PC-9 (cell line): Measurements from ENCODE around the gene CYP2E1. TPM values are rescaled to one million over a fixed set of nuclear protein-coding genes. Genes with fewer than 3 reads are reported as not detected.
"Not testable (repeated sequence)": the region's sequence is repeated elsewhere in the genome, so short reads cannot be mapped to it uniquely, and the experiment has no call there.

Experiments
- BruUV-seq: library from RNA; stranded (reverse); fragments of 400-500 nt; replicated peaks from 2 replicates; lab custom pipeline; 2021; lab: Mats Ljungman, UMichigan
- CTCF ChIA-PET: fragments of 300-600 bp; sonication (Branson Sonifier 250); formaldehyde crosslinking; loops from one replicate; lab custom pipeline; 2022; ENCODE audit warnings: antibody characterized with exemption; lab: Charles Lee
- POLR2A ChIA-PET: fragments of 300-600 bp; sonication (Branson Sonifier 250); formaldehyde crosslinking; loops from one replicate; lab custom pipeline; 2022; ENCODE audit warnings: antibody characterized with exemption; ENCODE audit not compliant: unreplicated experiment; lab: Charles Lee
- DNase-seq, 2 experiments: peaks; one replicate each; pipeline versions ENCODE4 v3.0.0 to v3.0.0-alpha.2; 2015 to 2022; ENCODE audit warnings: mixed read lengths in 1 of 2
- H2AFZ ChIP-seq: fragments of 200-600 bp; sonication (generic); 2 replicates; pipeline ENCODE4 v1.8.1; 2017; ENCODE audit warnings: antibody characterized with exemption
- H3F3A ChIP-seq: fragments of 200-600 bp; sonication (generic); 2 replicates; pipeline ENCODE4 v1.8.1; 2017; ENCODE audit warnings: antibody characterized with exemption, mild to moderate bottlenecking, low read depth; ENCODE audit not compliant: insufficient read depth
- H3K27ac ChIP-seq: fragments of 200-600 bp; sonication (generic); 2 replicates; pipeline ENCODE4 v1.6.1; 2016; ENCODE audit warnings: mixed run types
- H3K27me3 ChIP-seq: fragments of 200-600 bp; sonication (generic); 2 replicates; pipeline ENCODE4 v1.6.1; 2016; ENCODE audit warnings: low read depth, mixed run types; ENCODE audit not compliant: insufficient read depth
- H3K36me3 ChIP-seq: fragments of 200-600 bp; sonication (generic); 2 replicates; pipeline ENCODE4 v1.6.1; 2016; ENCODE audit warnings: low read depth, mixed run types
- H3K4me1 ChIP-seq: fragments of 200-600 bp; sonication (generic); replicated peaks from 2 replicates; pipeline ENCODE4 v1.6.1; 2016; ENCODE audit warnings: mixed run types; ENCODE audit not compliant: insufficient read depth
- H3K4me2 ChIP-seq: fragments of 200-600 bp; sonication (generic); 2 replicates; pipeline ENCODE4 v1.6.1; 2017; ENCODE audit warnings: mixed run types
- H3K4me3 ChIP-seq: fragments of 200-600 bp; sonication (generic); 2 replicates; pipeline ENCODE4 v1.6.1; 2016; ENCODE audit warnings: mixed run types
- H3K79me2 ChIP-seq: fragments of 200-600 bp; sonication (generic); 2 replicates; pipeline ENCODE4 v1.6.1; 2017; ENCODE audit warnings: low read depth, mixed run types
- H3K9me2 ChIP-seq: fragments of 200-600 bp; sonication (generic); 2 replicates; pipeline ENCODE4 v1.8.1; 2017; ENCODE audit warnings: mild to moderate bottlenecking; ENCODE audit not compliant: insufficient read depth
- H3K9me3 ChIP-seq: fragments of 200-600 bp; sonication (generic); 2 replicates; pipeline ENCODE4 v1.8.1; 2016; ENCODE audit warnings: low read depth; ENCODE audit not compliant: insufficient read depth
- H4K20me1 ChIP-seq: fragments of 200-600 bp; sonication (generic); 2 replicates; pipeline ENCODE4 v1.8.1; 2017; ENCODE audit not compliant: insufficient read depth
- EZH2 ChIP-seq: fragments of 200-600 bp; sonication (generic); IDR thresholded peaks from 2 replicates; pipeline ENCODE4 v1.8.0; 2017; ENCODE audit warnings: antibody characterized with exemption, low read depth
- intact Hi-C: fragments of 100-400 bp; cut with micrococcal nuclease; formaldehyde crosslinking; loops from one replicate; pipeline ENCODE4 v1.10.0; 2022; ENCODE audit not compliant: unreplicated experiment
- total RNA-seq: library from RNA; stranded (reverse); gene quantifications from 2 replicates; pipeline ENCODE4 v1.2.3, GENCODE V29; 2021
- TF ChIP-seq, protein P1 (sequence below): fragments of 200-600 bp; sonication (generic); conservative IDR thresholded peaks from 2 replicates; pipeline ENCODE4 v1.6.1; 2017; ENCODE audit warnings: mixed run types, antibody characterized with exemption, mild to moderate bottlenecking, moderate library complexity

Gene CYP2E1
- total RNA-seq, 1 experiment from 2014 or later, result 1.6 TPM

DNA sequence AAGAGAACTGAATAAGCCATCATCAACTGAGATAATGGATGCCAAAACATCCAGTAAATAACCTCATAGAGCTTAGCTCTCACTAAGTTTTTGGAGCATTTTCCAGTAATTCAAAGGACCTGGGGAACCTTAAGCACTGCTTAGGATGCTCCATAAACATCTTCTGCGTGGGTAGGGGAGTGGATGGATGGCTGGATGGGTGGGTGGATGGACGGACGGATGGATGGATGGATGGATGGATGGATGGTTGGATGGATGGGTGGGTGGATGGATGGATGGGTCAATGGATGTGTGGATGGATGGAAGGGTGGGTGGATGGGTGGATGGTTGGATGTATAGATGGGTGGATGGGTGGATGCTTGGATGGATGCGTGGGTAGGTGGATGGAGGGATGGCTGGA, 9.0 kb downstream of the CYP2E1 start:
- Histone ChIP-seq H3K4me3 (no peak overlapping the region), H2AFZ (no peak overlapping the region), H3K9me3 (no peaks in the 10 kb centered on the region), H3K4me1 (no peaks in the 10 kb centered on the region), H3K79me2 (no peaks in the 10 kb centered on the region), H3K36me3 (no peaks in the 10 kb centered on the region), H3K27me3 (no peaks in the 10 kb centered on the region), H3K27ac (no peak overlapping the region), H3F3A (no peaks in the 10 kb centered on the region), H4K20me1 (no peaks in the 10 kb centered on the region), H3K4me2 (no peak overlapping the region), H3K9me2 (no peaks in the 10 kb centered on the region)
- CTCF ChIA-PET, result no interaction called here
- BruUV-seq, result no TSS peak
- TF ChIP-seq EZH2, result no peak
- TF ChIP-seq, protein P1, sequence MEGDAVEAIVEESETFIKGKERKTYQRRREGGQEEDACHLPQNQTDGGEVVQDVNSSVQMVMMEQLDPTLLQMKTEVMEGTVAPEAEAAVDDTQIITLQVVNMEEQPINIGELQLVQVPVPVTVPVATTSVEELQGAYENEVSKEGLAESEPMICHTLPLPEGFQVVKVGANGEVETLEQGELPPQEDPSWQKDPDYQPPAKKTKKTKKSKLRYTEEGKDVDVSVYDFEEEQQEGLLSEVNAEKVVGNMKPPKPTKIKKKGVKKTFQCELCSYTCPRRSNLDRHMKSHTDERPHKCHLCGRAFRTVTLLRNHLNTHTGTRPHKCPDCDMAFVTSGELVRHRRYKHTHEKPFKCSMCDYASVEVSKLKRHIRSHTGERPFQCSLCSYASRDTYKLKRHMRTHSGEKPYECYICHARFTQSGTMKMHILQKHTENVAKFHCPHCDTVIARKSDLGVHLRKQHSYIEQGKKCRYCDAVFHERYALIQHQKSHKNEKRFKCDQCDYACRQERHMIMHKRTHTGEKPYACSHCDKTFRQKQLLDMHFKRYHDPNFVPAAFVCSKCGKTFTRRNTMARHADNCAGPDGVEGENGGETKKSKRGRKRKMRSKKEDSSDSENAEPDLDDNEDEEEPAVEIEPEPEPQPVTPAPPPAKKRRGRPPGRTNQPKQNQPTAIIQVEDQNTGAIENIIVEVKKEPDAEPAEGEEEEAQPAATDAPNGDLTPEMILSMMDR, result no peak
- DNase-seq, result no peak
- intact Hi-C loops, result no loop called here
- POLR2A ChIA-PET, result no interaction called here

DNA sequence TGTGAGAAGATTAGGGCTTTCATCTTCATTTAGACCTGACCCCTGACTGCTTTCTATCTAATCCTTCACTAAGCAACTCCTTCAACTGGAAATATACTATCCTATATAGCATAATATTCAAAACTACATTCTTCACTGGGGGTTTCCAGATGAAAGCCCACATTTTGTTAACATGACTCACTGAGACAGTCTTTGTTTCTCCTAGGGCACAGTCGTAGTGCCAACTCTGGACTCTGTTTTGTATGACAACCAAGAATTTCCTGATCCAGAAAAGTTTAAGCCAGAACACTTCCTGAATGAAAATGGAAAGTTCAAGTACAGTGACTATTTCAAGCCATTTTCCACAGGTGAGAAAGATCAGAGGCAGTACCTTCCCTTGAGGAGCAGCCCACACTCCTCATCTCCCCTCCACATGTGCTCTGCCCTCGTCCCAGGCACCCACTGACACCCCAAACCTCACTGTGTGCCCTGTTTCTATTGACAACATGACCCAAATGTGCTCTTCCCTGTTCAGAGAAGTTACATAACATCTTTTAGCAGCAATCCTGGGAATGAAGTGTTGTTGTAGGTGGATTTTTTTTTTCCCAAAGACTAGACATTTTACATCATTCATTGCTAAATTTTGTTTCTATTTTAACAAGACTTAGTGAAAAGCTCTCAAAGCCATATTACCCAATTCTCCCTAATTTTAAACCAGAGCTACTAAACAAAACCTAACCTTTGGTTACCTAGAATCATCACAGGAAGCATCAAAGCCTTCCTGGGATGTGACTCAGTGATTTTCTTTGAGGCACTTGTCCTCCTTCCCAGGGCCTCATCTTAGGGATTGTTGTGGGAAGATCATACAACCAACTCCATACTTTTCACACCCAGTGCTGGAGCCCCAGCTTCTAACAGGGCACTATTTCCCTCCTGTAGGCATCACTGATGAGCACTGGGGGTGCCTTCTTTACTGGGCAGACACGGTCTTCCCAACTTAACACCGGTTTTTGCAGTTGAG, 10.7 kb downstream of the CYP2E1 start:
- H4K20me1 ChIP-seq, result no peaks in the 10 kb centered on the region
- no peaks in the 10 kb centered on the region for H3K9me2 ChIP-seq
- ChIA-PET POLR2A (no interaction called here), CTCF (no interaction called here)
- H2AFZ ChIP-seq, result no peak overlapping the region
- H3K4me2 ChIP-seq, result no peak overlapping the region
- no peaks in the 10 kb centered on the region for H3K27me3 ChIP-seq
- no peaks in the 10 kb centered on the region for H3K36me3 ChIP-seq
- no peak overlapping the region for H3K4me3 ChIP-seq
- no TSS peak for BruUV-seq
- TF ChIP-seq EZH2, result no peak
- TF ChIP-seq, protein P1, result no peak
- H3K79me2 ChIP-seq, result no peaks in the 10 kb centered on the region
- H3K4me1 ChIP-seq, result no peaks in the 10 kb centered on the region
- intact Hi-C loops, result no loop called here
- no peak overlapping the region for H3K27ac ChIP-seq
- H3K9me3 ChIP-seq, result no peaks in the 10 kb centered on the region
- no peak for DNase-seq
- no peaks in the 10 kb centered on the region for H3F3A ChIP-seq

DNA sequence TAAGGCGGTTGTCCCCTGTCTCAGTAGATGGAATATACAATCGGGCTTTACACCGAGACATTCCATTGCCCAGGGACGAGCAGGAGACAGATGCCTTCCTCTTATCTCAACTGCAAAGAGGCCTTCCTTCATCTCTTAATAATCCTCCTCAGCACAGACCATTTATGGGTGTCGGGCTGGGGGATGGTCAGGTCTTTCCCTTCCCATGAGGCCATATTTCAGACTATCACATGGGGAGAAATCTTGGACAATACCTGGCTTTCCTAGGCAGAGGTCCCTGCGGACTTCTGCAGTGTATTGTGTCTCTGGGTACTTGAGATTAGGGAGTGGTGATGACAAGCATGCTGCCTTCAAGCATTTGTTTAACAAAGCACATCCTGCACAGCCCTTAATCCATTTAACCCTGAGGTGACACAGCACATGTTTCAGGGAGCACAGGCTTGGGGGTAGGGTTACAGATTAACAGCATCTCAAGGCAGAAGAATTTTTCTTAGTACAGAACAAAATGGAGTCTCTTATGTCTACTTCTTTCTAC, 14.3 kb downstream of the CYP2E1 start:
- H3K9me2 ChIP-seq, POLR2A ChIA-PET: not testable (repeated sequence)

More for the DNA sequence above, 14.3 kb downstream of the CYP2E1 start:
- H3K9me3 ChIP-seq, H3K4me2 ChIP-seq, H3K79me2 ChIP-seq, H4K20me1 ChIP-seq, H3F3A ChIP-seq, H3K36me3 ChIP-seq, H3K27me3 ChIP-seq, DNase-seq, BruUV-seq, CTCF ChIA-PET, intact Hi-C loops, H3K27ac ChIP-seq, H3K4me3 ChIP-seq, H2AFZ ChIP-seq, H3K4me1 ChIP-seq: not testable (repeated sequence)
